ENCODE results near the gene ATP2C1.

DNA sequence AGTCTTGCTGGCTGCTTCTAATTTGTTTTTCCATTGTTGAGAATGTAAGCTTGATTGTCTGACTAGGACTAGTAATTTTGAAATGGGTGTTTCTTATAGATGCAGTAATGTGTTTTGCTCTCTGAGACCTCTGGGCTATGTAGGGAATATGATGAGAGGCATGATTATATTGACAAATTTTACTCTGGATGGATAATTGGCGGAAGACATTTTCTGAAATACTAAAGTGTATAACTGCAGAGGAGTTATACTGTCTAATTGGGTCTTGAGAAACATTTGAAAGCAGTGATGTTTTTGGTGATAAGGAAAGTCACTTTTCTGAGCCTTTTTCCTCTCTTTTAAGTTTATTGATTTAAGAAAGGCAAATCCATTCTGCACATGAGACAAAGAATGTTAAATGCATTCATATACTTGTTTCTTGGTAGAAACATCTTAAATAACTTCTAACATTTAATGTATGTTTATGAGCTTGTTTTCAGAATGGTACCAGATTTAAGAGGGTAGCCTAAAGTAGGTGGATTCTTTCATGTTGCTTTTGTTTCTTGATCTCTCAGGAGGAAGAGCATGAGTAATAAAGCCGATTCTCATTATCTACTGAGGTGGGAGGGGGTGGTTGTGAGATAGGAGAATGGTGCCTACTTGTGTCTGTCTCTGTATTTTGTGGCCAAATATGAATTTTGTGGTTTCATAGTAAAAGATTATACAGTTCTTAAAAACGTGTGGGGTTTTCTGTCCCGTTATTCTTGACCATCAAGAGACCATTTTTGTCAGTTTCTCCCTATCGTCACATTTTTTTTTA, 2.0 kb downstream of the ATP2C1 start:
- TF ChIP-seq MYC (IDR thresholded peaks at IDR 0.05; ENCODE audit: low read depth, low read length): no peak
- TF ChIP-seq, protein P1, sequence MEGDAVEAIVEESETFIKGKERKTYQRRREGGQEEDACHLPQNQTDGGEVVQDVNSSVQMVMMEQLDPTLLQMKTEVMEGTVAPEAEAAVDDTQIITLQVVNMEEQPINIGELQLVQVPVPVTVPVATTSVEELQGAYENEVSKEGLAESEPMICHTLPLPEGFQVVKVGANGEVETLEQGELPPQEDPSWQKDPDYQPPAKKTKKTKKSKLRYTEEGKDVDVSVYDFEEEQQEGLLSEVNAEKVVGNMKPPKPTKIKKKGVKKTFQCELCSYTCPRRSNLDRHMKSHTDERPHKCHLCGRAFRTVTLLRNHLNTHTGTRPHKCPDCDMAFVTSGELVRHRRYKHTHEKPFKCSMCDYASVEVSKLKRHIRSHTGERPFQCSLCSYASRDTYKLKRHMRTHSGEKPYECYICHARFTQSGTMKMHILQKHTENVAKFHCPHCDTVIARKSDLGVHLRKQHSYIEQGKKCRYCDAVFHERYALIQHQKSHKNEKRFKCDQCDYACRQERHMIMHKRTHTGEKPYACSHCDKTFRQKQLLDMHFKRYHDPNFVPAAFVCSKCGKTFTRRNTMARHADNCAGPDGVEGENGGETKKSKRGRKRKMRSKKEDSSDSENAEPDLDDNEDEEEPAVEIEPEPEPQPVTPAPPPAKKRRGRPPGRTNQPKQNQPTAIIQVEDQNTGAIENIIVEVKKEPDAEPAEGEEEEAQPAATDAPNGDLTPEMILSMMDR (IDR thresholded peaks at IDR 0.05; ENCODE audit: low read depth, low read length): no peak
- TF ChIP-seq POLR2A (IDR thresholded peaks at IDR 0.05; ENCODE audit: extremely low read depth, insufficient read length): no peak

Measured in NB4 (cell line).